H1 (cell line): ENCODE data around the gene VPS13C. TPM values are rescaled to one million over a fixed set of nuclear protein-coding genes. Genes with fewer than 3 reads are reported as not detected.

Experiments used
- RXRA ChIP-seq: IDR thresholded peaks from 2 replicates; pipeline ENCODE4 v1.6.1; 2011; ENCODE audit warnings: low read depth, mild to moderate bottlenecking, low read length, moderate library complexity; ENCODE audit not compliant: insufficient read depth
- SIX5 ChIP-seq: IDR thresholded peaks from 2 replicates; pipeline ENCODE4 v1.6.1; 2011; ENCODE audit warnings: mild to moderate bottlenecking, low read depth, low read length
- polyA plus RNA-seq, 7 experiments: library from polyadenylated mRNA; depleted of rRNA in 3 of 7; stranded (reverse) in 5 of 7; unstranded in 2 of 7; fragments of >200 nt in 5 of 7; fragments of 200-250 nt in 2 of 7; gene quantifications; 1 replicate in 5 of 7; 2 replicates in 1 of 7; 4 replicates in 1 of 7; pipeline versions ENCODE4 v1.2.1 to v1.2.3, GENCODE V29; 2011 to 2013; ENCODE audit warnings: missing spikeins in 2 of 7, mixed read lengths in 2 of 7
- total RNA-seq: library from RNA; stranded (reverse); fragmentation: NEBNext Ultra II Directional; extraction: Animal tissue kit (Norgen Biotek cat#: 25700); gene quantifications from 2 replicates; pipeline ENCODE4 v1.2.1, GENCODE V29; 2021

The VPS13C gene
- total and polyA plus RNA-seq, 2 of the 8 experiments (the other 6 are each of a cell fraction or from before 2014, with no cell fraction given): 4.8 to 18.8 TPM

DNA sequence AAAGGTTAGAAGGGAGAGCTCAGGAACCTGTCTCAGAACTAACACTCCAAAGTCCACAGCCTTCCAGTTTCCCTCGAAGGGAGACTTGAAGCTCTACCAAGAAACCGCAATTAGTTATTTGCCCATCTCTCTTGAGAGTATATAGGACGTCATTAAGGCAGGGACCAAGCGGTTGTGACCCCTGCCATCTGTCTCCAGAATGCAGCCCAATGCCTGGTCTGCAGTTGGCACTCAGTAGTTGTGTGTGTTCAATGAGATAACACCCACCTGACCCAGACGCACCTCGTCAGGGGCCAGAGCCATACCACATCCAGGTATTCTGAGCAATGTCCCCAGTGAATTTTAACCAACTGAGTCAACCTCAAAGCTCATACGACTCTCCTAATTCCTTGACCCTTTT is 251.0 kb downstream of the VPS13C start (continued):
- TF ChIP-seq RXRA (no peak), SIX5 (no peak)
- TF ChIP-seq, all 59 proteins: peak for 0
